Thyroid gland (tissue), 4 donors: ENCODE measurements around the gene RALGDS. TPM values are rescaled to one million over a fixed set of nuclear protein-coding genes. Genes with fewer than 3 reads are reported as not detected.

Experiments used
- DNase-seq, 2 donors: peaks; one replicate each; pipeline ENCODE4 v3.0.0-alpha.2; 2019
- H3K27ac ChIP-seq, 3 donors: fragments of 200-600 bp; sonication (generic); 1 replicate in 2 of 3; 2 replicates in 1 of 3; pipeline ENCODE4 v1.5.1; 2016 to 2019; ENCODE audit warnings: mild to moderate bottlenecking in 1 of 3, moderate library complexity in 1 of 3
- H3K27me3 ChIP-seq: fragments of 200-600 bp; sonication (generic); one replicate; pipeline ENCODE4 v1.5.1; 2019
- H3K36me3 ChIP-seq, 2 donors: fragments of 200-600 bp; sonication (generic); one replicate each; pipeline ENCODE4 v1.5.1; 2016 to 2019
- H3K4me1 ChIP-seq, 2 donors: fragments of 200-600 bp; sonication (generic); one replicate each; pipeline ENCODE4 v1.5.1; 2017 to 2019
- H3K4me3 ChIP-seq, 3 donors: fragments of 200-600 bp; sonication (generic); replicated peaks in 1 of 3; 1 replicate in 2 of 3; 2 replicates in 1 of 3; pipeline ENCODE4 v1.5.1; 2016; ENCODE audit warnings: mild to moderate bottlenecking in 1 of 3
- H3K9me3 ChIP-seq: fragments of 200-600 bp; sonication (generic); one replicate; pipeline ENCODE4 v1.5.1; 2017
- CTCF ChIP-seq, 6 experiments: fragments of 200-600 bp in 3 of 6; fragments of 450-650 bp in 3 of 6; sonication (generic) in 3 of 6; IDR thresholded peaks; one replicate each; pipeline ENCODE4 v1.5.1; 2016 to 2019; ENCODE audit warnings: antibody characterized with exemption in 6 of 6, mild to moderate bottlenecking in 2 of 6, inconsistent platforms in 1 of 6, moderate library complexity in 1 of 6
- POLR2A ChIP-seq, 2 donors: fragments of 450-650 bp; IDR thresholded peaks; one replicate each; pipeline ENCODE4 v1.6.1; 2017; ENCODE audit warnings: antibody characterized with exemption in 2 of 2, mild to moderate bottlenecking in 2 of 2, moderate library complexity in 1 of 2
- WGBS, 2 donors: methylation state at CpG; one replicate each; pipeline ENCODE4 v1.1.5; 2017; 5-methylcytosine and 5-hydroxymethylcytosine counted together
- intact Hi-C: fragments of 100-400 bp; cut with DNase I; formaldehyde crosslinking; loops from one replicate; pipeline ENCODE4 v1.15.1; 2023
- total RNA-seq, 4 donors: library from RNA; depleted of rRNA; stranded (reverse); fragments of >200 nt; gene quantifications; one replicate each; pipeline ENCODE4 v1.2.3, GENCODE V29; 2016

Gene RALGDS
- total RNA-seq, 4 donors from 2014 or later, result 32.2 to 55.3 (median 43.5) TPM

DNA sequence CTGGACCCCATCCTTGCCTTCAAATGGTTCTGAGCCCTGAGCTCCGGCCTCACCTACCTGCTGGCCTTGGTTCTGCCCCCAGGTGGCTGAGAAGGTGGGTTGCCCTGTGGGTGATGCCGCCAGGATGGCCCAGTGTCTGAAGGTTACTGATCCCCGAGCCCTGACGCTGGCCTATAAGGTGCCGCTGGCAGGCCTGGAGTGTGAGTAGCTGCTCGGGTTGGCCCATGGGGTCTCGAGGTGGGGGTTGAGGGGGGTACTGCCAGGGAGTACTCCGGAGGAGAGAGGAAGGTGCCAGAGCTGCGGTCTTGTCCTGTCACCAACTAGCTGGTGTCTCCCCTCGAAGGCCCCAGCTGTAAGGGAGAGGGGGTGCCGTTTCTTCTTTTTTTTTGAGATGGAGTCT is 54.0 kb downstream of the RALGDS start:
- 93 to 100% methylated on average over 1 to 11 of the region's 11 CpGs for WGBS, 2 donors
- no peak for DNase-seq
- intact Hi-C loops, result no loop called here
- H3K36me3 ChIP-seq, result no peaks in the 10 kb centered on the region
- H3K27me3 ChIP-seq, result no peaks in the 10 kb centered on the region
- H3K27ac ChIP-seq, result no peak overlapping the region
- no peak overlapping the region for H3K4me3 ChIP-seq
- no peaks in the 10 kb centered on the region for H3K4me1 ChIP-seq
- TF ChIP-seq POLR2A (IDR thresholded peaks at IDR 0.05), result no peak
- no peak for TF ChIP-seq CTCF (IDR thresholded peaks at IDR 0.05)
- no peaks in the 10 kb centered on the region for H3K9me3 ChIP-seq

DNA sequence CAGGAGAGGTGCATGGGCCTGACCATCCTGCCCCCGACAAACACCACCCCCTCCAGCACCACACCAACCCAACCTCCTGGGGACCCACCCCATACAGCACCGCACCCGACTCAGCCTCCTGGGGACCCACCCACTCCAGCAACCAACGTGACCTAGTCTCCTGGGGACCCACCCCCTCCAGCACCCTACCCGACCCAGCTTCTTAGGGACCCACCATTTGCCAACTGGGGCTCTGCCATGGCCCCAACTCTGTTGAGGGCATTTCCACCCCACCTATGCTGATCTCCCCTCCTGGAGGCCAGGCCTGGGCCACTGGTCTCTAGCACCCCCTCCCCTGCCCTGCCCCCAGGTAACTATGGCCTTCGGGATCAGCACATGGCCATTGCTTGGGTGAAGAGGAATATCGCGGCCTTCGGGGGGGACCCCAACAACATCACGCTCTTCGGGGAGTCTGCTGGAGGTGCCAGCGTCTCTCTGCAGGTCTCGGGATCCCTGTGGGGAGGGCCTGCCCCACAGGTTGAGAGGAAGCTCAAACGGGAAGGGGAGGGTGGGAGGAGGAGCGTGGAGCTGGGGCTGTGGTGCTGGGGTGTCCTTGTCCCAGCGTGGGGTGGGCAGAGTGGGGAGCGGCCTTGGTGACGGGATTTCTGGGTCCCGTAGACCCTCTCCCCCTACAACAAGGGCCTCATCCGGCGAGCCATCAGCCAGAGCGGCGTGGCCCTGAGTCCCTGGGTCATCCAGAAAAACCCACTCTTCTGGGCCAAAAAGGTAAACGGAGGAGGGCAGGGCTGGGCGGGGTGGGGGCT is 54.7 kb downstream of the RALGDS start:
- H3K9me3 ChIP-seq, result no peaks in the 10 kb centered on the region
- H3K4me1 ChIP-seq, result no peaks in the 10 kb centered on the region
- intact Hi-C loops, result no loop called here
- H3K27me3 ChIP-seq, result no peaks in the 10 kb centered on the region
- TF ChIP-seq CTCF (IDR thresholded peaks at IDR 0.05) (no peak), POLR2A (IDR thresholded peaks at IDR 0.05) (no peak)
- 91 to 97% methylated on average over 24 to 25 of the region's 25 CpGs for WGBS, 2 donors
- no peak overlapping the region for H3K27ac ChIP-seq
- no peak for DNase-seq
- H3K36me3 ChIP-seq, result no peaks in the 10 kb centered on the region
- no peak overlapping the region for H3K4me3 ChIP-seq

- DNase-seq, result no peak
- intact Hi-C loops, result no loop called here
- TF ChIP-seq CTCF (IDR thresholded peaks at IDR 0.05) (no peak), POLR2A (IDR thresholded peaks at IDR 0.05) (no peak)
- H3K4me3 ChIP-seq, result no peak overlapping the region
- H3K27ac ChIP-seq, result no peak overlapping the region
- H3K9me3 ChIP-seq, result no peaks in the 10 kb centered on the region
- H3K4me1 ChIP-seq, result no peaks in the 10 kb centered on the region
- H3K27me3 ChIP-seq, result no peaks in the 10 kb centered on the region
- no peaks in the 10 kb centered on the region for H3K36me3 ChIP-seq
- 93 to 99% methylated on average over 12 to 17 of the region's 17 CpGs for WGBS, 2 donors
These were observed 56.0 kb downstream of the RALGDS start for GRCh38 chr9:133065070-133065388.

DNA sequence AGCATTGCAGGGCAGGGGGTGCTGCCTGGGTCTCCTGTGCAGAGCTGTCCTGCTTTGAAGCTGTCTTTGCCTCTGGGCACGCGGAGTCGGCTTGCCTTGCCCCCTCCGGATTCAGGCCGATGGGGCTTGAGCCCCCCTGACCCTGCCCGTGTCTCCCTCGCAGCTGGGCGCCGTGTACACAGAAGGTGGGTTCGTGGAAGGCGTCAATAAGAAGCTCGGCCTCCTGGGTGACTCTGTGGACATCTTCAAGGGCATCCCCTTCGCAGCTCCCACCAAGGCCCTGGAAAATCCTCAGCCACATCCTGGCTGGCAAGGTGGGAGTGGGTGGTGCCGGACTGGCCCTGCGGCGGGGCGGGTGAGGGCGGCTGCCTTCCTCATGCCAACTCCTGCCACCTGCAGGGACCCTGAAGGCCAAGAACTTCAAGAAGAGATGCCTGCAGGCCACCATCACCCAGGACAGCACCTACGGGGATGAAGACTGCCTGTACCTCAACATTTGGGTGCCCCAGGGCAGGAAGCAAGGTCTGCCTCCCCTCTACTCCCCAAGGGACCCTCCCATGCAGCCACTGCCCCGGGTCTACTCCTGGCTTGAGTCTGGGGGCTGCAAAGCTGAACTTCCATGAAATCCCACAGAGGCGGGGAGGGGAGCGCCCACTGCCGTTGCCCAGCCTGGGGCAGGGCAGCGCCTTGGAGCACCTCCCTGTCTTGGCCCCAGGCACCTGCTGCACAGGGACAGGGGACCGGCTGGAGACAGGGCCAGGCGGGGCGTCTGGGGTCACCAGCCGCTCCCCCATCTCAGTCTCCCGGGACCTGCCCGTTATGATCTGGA is 56.6 kb downstream of the RALGDS start:
- H3K4me1 ChIP-seq, result no peaks in the 10 kb centered on the region
- no peak overlapping the region for H3K4me3 ChIP-seq
- no peak for TF ChIP-seq POLR2A (IDR thresholded peaks at IDR 0.05)
- no peak for TF ChIP-seq CTCF (IDR thresholded peaks at IDR 0.05)

More for the DNA sequence above, 56.6 kb downstream of the RALGDS start:
- H3K27ac ChIP-seq, result no peak overlapping the region
- no peak for DNase-seq
- WGBS, 2 donors, result 93 to 94% methylated on average over 17 to 21 of the region's 30 CpGs
- H3K27me3 ChIP-seq, result no peaks in the 10 kb centered on the region
- H3K9me3 ChIP-seq, result no peaks in the 10 kb centered on the region
- H3K36me3 ChIP-seq, result no peaks in the 10 kb centered on the region
- intact Hi-C loops, result no loop called here
